A549 (cell line): ENCODE measurements around the gene S100A10. TPM values are rescaled to one million over a fixed set of nuclear protein-coding genes. Genes with fewer than 3 reads are reported as not detected.
A peak's percentile ranks its signal among the peaks of the same experiment; 100 is the strongest.

Experiments
- ATAC-seq, 2 experiments: fragments of 200-7000 bp in 1 of 2; fragments of >200 bp in 1 of 2; cut with Nextera tagmentation in 1 of 2; cut with Tn5 transposase in 1 of 2; 3 replicates each; pipeline versions ENCODE4 v1.8.0 to v1.9.1; 2018 to 2020; ENCODE audit warnings: mild to moderate bottlenecking in 1 of 2, moderate library complexity in 1 of 2
- CTCF ChIA-PET: fragments of 300-600 bp; sonication (Branson Sonifier 250); formaldehyde crosslinking; extraction: SDS; loops from one replicate; lab custom pipeline; 2021; ENCODE audit warnings: antibody characterized with exemption, inconsistent platforms; lab: Yijun Ruan, JAX
- POLR2A ChIA-PET: fragments of 350-600 bp; formaldehyde crosslinking; extraction: SDS; loops from one replicate; lab custom pipeline; 2021; ENCODE audit warnings: antibody characterized with exemption, inconsistent platforms; lab: Yijun Ruan, JAX
- DNase-seq, 2 experiments: peaks; one replicate each; pipeline versions ENCODE4 v3.0.0 to v3.0.0-alpha.2; 2011 to 2016; ENCODE audit warnings: low read depth in 1 of 2, low spot score in 1 of 2
- FAIRE-seq: peaks from 2 replicates; lab custom pipeline; 2011; peaks lifted over from hg19 to GRCh38; lab: Jason Lieb, UNC
- H3K27ac ChIP-seq, 2 experiments: fragments of >200 bp; sonication (Bioruptor Twin); formaldehyde crosslinking; 3 replicates each; pipeline ENCODE4 v1.5.1; 2016 to 2017
- H3K4me1 ChIP-seq: fragments of >200 bp; sonication (Bioruptor Twin); formaldehyde crosslinking; 3 replicates; pipeline ENCODE4 v1.6.1; 2016
- H3K4me2 ChIP-seq: fragments of >200 bp; sonication (Bioruptor Twin); formaldehyde crosslinking; 3 replicates; pipeline ENCODE4 v1.6.1; 2016
- H3K4me3 ChIP-seq: fragments of >200 bp; sonication (Bioruptor Twin); formaldehyde crosslinking; 3 replicates; pipeline ENCODE4 v1.5.1; 2016
- H3K9me3 ChIP-seq: fragments of >200 bp; sonication (Bioruptor Twin); formaldehyde crosslinking; 3 replicates; pipeline ENCODE4 v1.6.1; 2016
- BHLHE40 ChIP-seq: IDR thresholded peaks from 2 replicates; pipeline ENCODE4 v1.6.1; 2012; ENCODE audit warnings: low read depth, low read length, inconsistent platforms
- CBX2 ChIP-seq: fragments of 200-600 bp; sonication (generic); IDR thresholded peaks from 2 replicates; pipeline ENCODE4 v1.6.1; 2016; ENCODE audit warnings: low read depth, mild to moderate bottlenecking, borderline replicate concordance
- CEBPB ChIP-seq, 2 experiments: fragments of >200 bp in 1 of 2; sonication (Bioruptor Twin) in 1 of 2; formaldehyde crosslinking in 1 of 2; IDR thresholded peaks; 2 replicates each; pipeline ENCODE4 v1.6.1; 2012 to 2016
- CHD2 ChIP-seq: fragments of 150-350 bp; IDR thresholded peaks from 2 replicates; pipeline ENCODE4 v1.6.1; 2014; ENCODE audit warnings: low read length; ENCODE audit not compliant: partially characterized antibody
- EHF ChIP-seq: fragments of 250-450 bp; sonication (Bioruptor Pico); IDR thresholded peaks from 2 replicates; pipeline ENCODE4 v1.5.0; 2020; ENCODE audit warnings: mild to moderate bottlenecking
- EHMT2 ChIP-seq: fragments of 200-600 bp; sonication (generic); IDR thresholded peaks from 2 replicates; pipeline ENCODE4 v1.6.1; 2016; ENCODE audit warnings: antibody characterized with exemption, low read depth, mild to moderate bottlenecking, moderate library complexity
- EP300 ChIP-seq, 2 experiments: fragments of >200 bp; sonication (Bioruptor Twin); formaldehyde crosslinking; IDR thresholded peaks; 2 replicates in 1 of 2; 3 replicates in 1 of 2; pipeline ENCODE4 v1.6.1; 2016 to 2017
- FOSB ChIP-seq: fragments of 250-450 bp; sonication (Bioruptor Pico); IDR thresholded peaks from 2 replicates; pipeline ENCODE4 v1.5.0; 2020; ENCODE audit warnings: mild to moderate bottlenecking, moderate library complexity
- FOSL2 ChIP-seq, 2 experiments: fragments of 450-650 bp in 1 of 2; fragments of >200 bp in 1 of 2; sonication (Bioruptor Twin) in 1 of 2; formaldehyde crosslinking; IDR thresholded peaks; 2 replicates each; pipeline versions ENCODE4 v1.5.0 to v1.6.1; 2016 to 2020; ENCODE audit warnings: mild to moderate bottlenecking in 1 of 2, moderate library complexity in 1 of 2
- FOXS1 ChIP-seq: fragments of 250-450 bp; sonication (Bioruptor Pico); IDR thresholded peaks from 2 replicates; pipeline ENCODE4 v1.5.0; 2020; ENCODE audit warnings: mild to moderate bottlenecking, moderate library complexity
- GATA3 ChIP-seq: IDR thresholded peaks from 2 replicates; pipeline ENCODE4 v1.6.1; 2012; ENCODE audit warnings: borderline replicate concordance
- HMGXB4 ChIP-seq: fragments of 250-450 bp; sonication (Bioruptor Pico); IDR thresholded peaks from 2 replicates; pipeline ENCODE4 v1.5.0; 2021; ENCODE audit warnings: mild to moderate bottlenecking, moderate library complexity, borderline replicate concordance
- HOXA7 ChIP-seq: fragments of 250-450 bp; sonication (Bioruptor Pico); IDR thresholded peaks from 2 replicates; pipeline ENCODE4 v1.5.0; 2020; ENCODE audit warnings: mild to moderate bottlenecking, moderate library complexity
- HOXB5 ChIP-seq: fragments of 250-450 bp; sonication (Bioruptor Pico); IDR thresholded peaks from 2 replicates; pipeline ENCODE4 v1.5.0; 2020; ENCODE audit warnings: mild to moderate bottlenecking, moderate library complexity
- MAFK ChIP-seq: fragments of 450-650 bp; IDR thresholded peaks from 2 replicates; pipeline ENCODE4 v1.6.1; 2014; ENCODE audit not compliant: partially characterized antibody
- MAX ChIP-seq: IDR thresholded peaks from 2 replicates; pipeline ENCODE4 v1.6.1; 2012
- PHF8 ChIP-seq: fragments of 200-600 bp; sonication (generic); IDR thresholded peaks from 2 replicates; pipeline ENCODE4 v1.6.1; 2016; ENCODE audit warnings: low read depth, mild to moderate bottlenecking, antibody characterized with exemption, moderate library complexity, borderline replicate concordance
- POLR2AphosphoS2 ChIP-seq: conservative IDR thresholded peaks from 2 replicates; pipeline ENCODE4 v1.6.1; 2012; ENCODE audit warnings: low read length, improper control_type of control experiment, inconsistent platforms
- RAD21 ChIP-seq, 2 experiments: fragments of >200 bp in 1 of 2; sonication (Bioruptor Twin) in 1 of 2; formaldehyde crosslinking in 1 of 2; IDR thresholded peaks in 1 of 2; conservative IDR thresholded peaks in 1 of 2; 2 replicates in 1 of 2; 3 replicates in 1 of 2; pipeline ENCODE4 v1.6.1; 2012 to 2018; ENCODE audit warnings: inconsistent platforms in 1 of 2
- RARB ChIP-seq: fragments of 250-450 bp; sonication (Bioruptor Pico); IDR thresholded peaks from 2 replicates; pipeline ENCODE4 v1.8.0; 2021; ENCODE audit warnings: mild to moderate bottlenecking, moderate library complexity
- RNF2 ChIP-seq: fragments of 200-600 bp; sonication (generic); IDR thresholded peaks from 2 replicates; pipeline ENCODE4 v1.6.1; 2016; ENCODE audit warnings: low read depth, mild to moderate bottlenecking, antibody characterized with exemption, moderate library complexity, borderline replicate concordance
- TFCP2L1 ChIP-seq: fragments of 250-450 bp; sonication (Bioruptor Pico); IDR thresholded peaks from 2 replicates; pipeline ENCODE4 v1.5.0; 2021; ENCODE audit warnings: mild to moderate bottlenecking
- USF2 ChIP-seq: fragments of 450-650 bp; IDR thresholded peaks from 2 replicates; pipeline ENCODE4 v1.6.1; 2014; ENCODE audit warnings: antibody characterized with exemption
- ZFP36 ChIP-seq: fragments of 450-650 bp; IDR thresholded peaks from 2 replicates; pipeline ENCODE4 v1.6.1; 2014; ENCODE audit warnings: borderline replicate concordance; ENCODE audit not compliant: partially characterized antibody
- ZNF302 ChIP-seq: fragments of 250-450 bp; sonication (Bioruptor Pico); IDR thresholded peaks from 2 replicates; pipeline ENCODE4 v1.9.0; 2021; ENCODE audit warnings: inconsistent platforms, mild to moderate bottlenecking, moderate library complexity
- ZSCAN20 ChIP-seq: fragments of 250-450 bp; sonication (Bioruptor Pico); IDR thresholded peaks from 2 replicates; pipeline ENCODE4 v1.8.0; 2022; ENCODE audit warnings: mild to moderate bottlenecking, moderate library complexity
- whole genome bisulfite sequencing: methylation state at CpG from one replicate; pipeline ENCODE4 v1.1.6; 2017; ENCODE audit errors: missing lambda C conversion rate; 5-methylcytosine and 5-hydroxymethylcytosine counted together
- polyA plus RNA-seq, 4 experiments: library from polyadenylated mRNA; depleted of rRNA in 3 of 4; stranded (reverse); fragments of >200 nt; fragmentation: RNase III in 1 of 4; extraction: RNeasy Plus Mini Kit Qiagen cat#74134 plus additional on column Dnase treatment in 1 of 4; gene quantifications; 2 replicates in 3 of 4; 3 replicates in 1 of 4; pipeline ENCODE4 v1.2.3, GENCODE V29; 2011 to 2017
- TF ChIP-seq, protein P1 (sequence below): fragments of >200 bp; sonication (Bioruptor Twin); formaldehyde crosslinking; IDR thresholded peaks from 2 replicates; pipeline ENCODE4 v1.6.1; 2016
- TF ChIP-seq, protein P2 (sequence below): IDR thresholded peaks from 2 replicates; pipeline ENCODE4 v1.6.1; 2012

Gene S100A10
- polyA plus RNA-seq, 2 of the 4 experiments (the other 2 are of a cell fraction) = 505 to 2,077 TPM

DNA sequence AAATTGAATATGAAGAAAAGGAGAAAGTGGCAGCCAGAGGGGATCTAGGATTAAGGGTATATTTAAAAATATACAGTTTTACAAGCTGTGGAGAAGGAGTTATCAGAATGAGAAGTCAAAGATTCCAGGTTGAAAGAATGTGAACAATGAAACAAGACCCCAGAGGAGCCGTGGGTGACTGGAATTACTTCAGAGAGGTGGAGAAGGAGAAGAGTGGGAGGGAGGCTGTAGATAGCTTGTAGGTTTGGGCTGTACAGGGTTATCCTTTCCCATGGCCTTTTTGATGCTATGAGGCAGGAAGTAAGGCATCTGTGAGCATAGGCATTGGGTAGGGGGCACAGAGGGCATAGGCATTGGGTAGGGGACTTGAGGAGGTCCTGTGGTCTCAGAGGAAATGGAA is 48.4 kb upstream of the S100A10 start:
- no peak for TF ChIP-seq EP300 (IDR thresholded peaks at IDR 0.05)
- TF ChIP-seq ZNF302 (CRISPR knock-in tag) = no peak
- TF ChIP-seq CEBPB (IDR thresholded peaks at IDR 0.05) = no peak
- no peak for TF ChIP-seq EHMT2
- no peak for TF ChIP-seq GATA3
- TF ChIP-seq CBX2 = no peak
- TF ChIP-seq, protein P1, sequence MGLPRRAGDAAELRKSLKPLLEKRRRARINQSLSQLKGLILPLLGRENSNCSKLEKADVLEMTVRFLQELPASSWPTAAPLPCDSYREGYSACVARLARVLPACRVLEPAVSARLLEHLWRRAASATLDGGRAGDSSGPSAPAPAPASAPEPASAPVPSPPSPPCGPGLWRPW = no peak
- 39% methylated on average over 1 of the region's 1 CpG for WGBS
- FAIRE-seq (no peak), ATAC-seq (no peak), DNase-seq (no peak)
- 0 out of 6 replicates have a peak overlapping the region, but pooled peaks of 1 of the 2 experiments have one; percentile 19 for H3K27ac ChIP-seq
- peaks cover 10% of the 10 kb centered on the region for H3K9me3 ChIP-seq
- peaks cover 12% of the 10 kb centered on the region for H3K4me1 ChIP-seq
- no peak overlapping the region for H3K4me3 ChIP-seq
- no peak overlapping the region for H3K4me2 ChIP-seq
- ChIA-PET CTCF (interaction anchor here (0.9 to 3.0 kb wide), 7 partner anchors 11 to 418 kb away, joined by 3 to 11 read pairs (median 5); no protein-coding TSS in a partner anchor), POLR2A (no interaction called here)

DNA sequence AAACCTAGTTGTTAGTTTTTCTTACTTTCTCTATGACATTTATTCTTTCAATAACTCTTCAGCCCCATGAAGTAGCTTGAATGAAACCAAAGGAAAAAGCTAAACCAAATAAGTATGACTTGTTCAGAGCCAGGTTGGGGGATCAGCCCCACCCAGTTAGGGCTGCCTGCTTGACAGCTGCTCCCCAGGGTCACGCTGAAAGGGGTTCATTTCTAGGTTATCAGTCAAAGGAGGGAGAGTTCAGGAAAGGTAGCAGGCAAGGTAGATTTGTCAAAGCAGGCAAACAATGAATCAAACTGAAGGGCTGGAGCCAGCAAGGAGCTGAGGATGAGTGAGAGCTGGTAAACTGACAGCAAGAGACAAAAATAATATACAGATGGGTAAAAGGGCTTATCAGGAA is 46.2 kb upstream of the S100A10 start:
- Histone ChIP-seq H3K9me3 (no peaks in the 10 kb centered on the region), H3K4me3 (no peak overlapping the region)
- no peak for FAIRE-seq
- 67% methylated on average over 1 of the region's 1 CpG for WGBS
- TF ChIP-seq TFCP2L1 (CRISPR knock-in tag) (no peak), EHF (CRISPR knock-in tag) (no peak), HOXB5 (CRISPR knock-in tag) (no peak), MAX (no peak), BHLHE40 (no peak), CHD2 (no peak), POLR2AphosphoS2 (no peak), FOSB (CRISPR knock-in tag) (no peak), FOXS1 (CRISPR knock-in tag) (no peak), MAFK (no peak), RARB (CRISPR knock-in tag) (no peak), FOSL2 (IDR thresholded peaks at IDR 0.05) (no peak), FOSL2 (CRISPR knock-in tag; IDR thresholded peaks at IDR 0.05) (no peak), RNF2 (no peak)
- TF ChIP-seq, protein P2, sequence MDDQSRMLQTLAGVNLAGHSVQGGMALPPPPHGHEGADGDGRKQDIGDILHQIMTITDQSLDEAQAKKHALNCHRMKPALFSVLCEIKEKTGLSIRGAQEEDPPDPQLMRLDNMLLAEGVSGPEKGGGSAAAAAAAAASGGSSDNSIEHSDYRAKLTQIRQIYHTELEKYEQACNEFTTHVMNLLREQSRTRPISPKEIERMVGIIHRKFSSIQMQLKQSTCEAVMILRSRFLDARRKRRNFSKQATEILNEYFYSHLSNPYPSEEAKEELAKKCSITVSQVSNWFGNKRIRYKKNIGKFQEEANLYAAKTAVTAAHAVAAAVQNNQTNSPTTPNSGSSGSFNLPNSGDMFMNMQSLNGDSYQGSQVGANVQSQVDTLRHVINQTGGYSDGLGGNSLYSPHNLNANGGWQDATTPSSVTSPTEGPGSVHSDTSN = no peak
- TF ChIP-seq, all 56 proteins: peak for 0
- no peak for DNase-seq
- ChIA-PET CTCF (interaction anchor here (0.7 to 3.0 kb wide), 6 partner anchors 8 to 149 kb away, joined by 3 to 11 read pairs (median 4); no protein-coding TSS in a partner anchor), POLR2A (interaction anchor here (1.0 kb wide), 1 partner anchor 48 kb away, joined by 3 read pairs; no protein-coding TSS in a partner anchor)
- H3K4me2 ChIP-seq = no peak overlapping the region
- ATAC-seq = no peak
- H3K27ac ChIP-seq = peak overlapping the region in 1 of 2 experiments; percentile 24; a peak in 1 of 6 replicates
- H3K4me1 ChIP-seq = peaks cover 6% of the 10 kb centered on the region; the same call in 2 of the 3 replicates

GRCh38 chr1:152039461-152039860 is 45.8 kb upstream of the S100A10 start:
- no peak for ATAC-seq
- H3K9me3 ChIP-seq = no peaks in the 10 kb centered on the region
- H3K4me2 ChIP-seq = no peak overlapping the region
- no peak overlapping the region for H3K27ac ChIP-seq
- TF ChIP-seq HOXA7 (CRISPR knock-in tag) (no peak), USF2 (no peak), TFCP2L1 (CRISPR knock-in tag) (no peak), HOXB5 (CRISPR knock-in tag) (no peak), RAD21 (conservative IDR thresholded peaks at IDR 0.05 in 1 of 2, IDR thresholded peaks at IDR 0.05 in 1 of 2) (no peak), BHLHE40 (no peak), HMGXB4 (CRISPR knock-in tag) (no peak), ZFP36 (no peak), ZSCAN20 (no peak), PHF8 (no peak)
- peaks cover 6% of the 10 kb centered on the region; the same call in 2 of the 3 replicates for H3K4me1 ChIP-seq
- FAIRE-seq = no peak
- ChIA-PET CTCF (interaction anchor here (0.7 to 3.0 kb wide), 4 partner anchors 9 to 150 kb away, joined by 3 to 11 read pairs (median 6); no protein-coding TSS in a partner anchor), POLR2A (interaction anchor here (1.0 to 1.5 kb wide), 2 partner anchors 9 to 47 kb away, joined by 3 to 6 read pairs; no protein-coding TSS in a partner anchor)
- H3K4me3 ChIP-seq = no peak overlapping the region
- no peak for DNase-seq
- 88% methylated on average over 1 of the region's 1 CpG for WGBS
